B cell (primary cell): ENCODE measurements around the gene MAP3K14. TPM values are rescaled to one million over a fixed set of nuclear protein-coding genes. Genes with fewer than 3 reads are reported as not detected.

Source experiments
- ATAC-seq: fragments of 200-7000 bp; cut with Tn5 transposase; one replicate; pipeline ENCODE4 v1.10.0; 2021; ENCODE audit warnings: low read depth, mild to moderate bottlenecking, moderate number of reproducible peaks, moderate library complexity
- CTCF ChIA-PET: fragments of 350-600 bp; sonication (Branson Sonifier 250); formaldehyde crosslinking; loops from one replicate; lab custom pipeline; 2021; ENCODE audit warnings: antibody characterized with exemption, inconsistent platforms; lab: Charles Lee
- POLR2A ChIA-PET: fragments of 350-600 bp; sonication (Branson Sonifier 250); formaldehyde crosslinking; loops from one replicate; lab custom pipeline; 2021; ENCODE audit warnings: antibody characterized with exemption; lab: Charles Lee
- DNase-seq: peaks from one replicate; pipeline ENCODE4 v3.0.0; 2013
- H2AFZ ChIP-seq: 2 replicates; pipeline ENCODE4 v1.6.1; 2012; ENCODE audit warnings: mild to moderate bottlenecking, low read depth, low read length; ENCODE audit not compliant: insufficient read depth, poor library complexity, severe bottlenecking
- H3K27ac ChIP-seq, 2 donors: 1 replicate in 1 of 2; 2 replicates in 1 of 2; pipeline ENCODE4 v1.5.1; 2012 to 2013; ENCODE audit warnings: low read length in 2 of 2, mild to moderate bottlenecking in 2 of 2, moderate library complexity in 1 of 2
- H3K27me3 ChIP-seq, 4 experiments: fragments of 200-600 bp in 1 of 4; sonication (generic) in 1 of 4; replicated peaks in 1 of 4; 1 replicate in 2 of 4; 2 replicates in 2 of 4; pipeline versions ENCODE4 v1.6.1 to v1.7.0; 2013 to 2016; ENCODE audit warnings: low read length in 3 of 4, mild to moderate bottlenecking in 2 of 4, mixed read lengths in 1 of 4, moderate library complexity in 1 of 4; ENCODE audit not compliant: insufficient read depth in 4 of 4, control insufficient read depth in 3 of 4; ENCODE audit errors: control extremely low read depth in 1 of 4
- H3K36me3 ChIP-seq, 2 experiments: replicated peaks in 1 of 2; 1 replicate in 1 of 2; 2 replicates in 1 of 2; pipeline versions ENCODE4 v1.6.1 to v1.7.1; 2013; ENCODE audit warnings: low read length in 1 of 2; ENCODE audit not compliant: insufficient read depth in 2 of 2, control insufficient read depth in 1 of 2; ENCODE audit errors: control extremely low read depth in 1 of 2, extremely low read depth in 1 of 2
- H3K4me1 ChIP-seq, 2 donors: fragments of 200-600 bp in 1 of 2; sonication (generic) in 1 of 2; 1 replicate in 1 of 2; 2 replicates in 1 of 2; pipeline versions ENCODE4 v1.5.1 to v1.6.1; 2013 to 2017; ENCODE audit warnings: low read length in 2 of 2; ENCODE audit not compliant: control insufficient read depth in 2 of 2, insufficient read depth in 2 of 2
- H3K4me2 ChIP-seq: replicated peaks from 2 replicates; pipeline ENCODE3; 2012; ENCODE audit warnings: mild to moderate bottlenecking, low read depth, low read length; ENCODE audit not compliant: poor library complexity, severe bottlenecking
- H3K4me3 ChIP-seq, 5 experiments: fragments of 200-600 bp in 1 of 5; sonication (generic) in 1 of 5; 1 replicate in 3 of 5; 2 replicates in 2 of 5; pipeline versions ENCODE4 v1.5.1 to v1.7.0; 2011 to 2016; ENCODE audit warnings: low read length in 4 of 5, mild to moderate bottlenecking in 4 of 5, low read depth in 2 of 5, control low read depth in 1 of 5, moderate library complexity in 1 of 5; ENCODE audit not compliant: insufficient read depth in 1 of 5; ENCODE audit errors: control extremely low read depth in 1 of 5, extremely low read depth in 1 of 5
- H3K79me2 ChIP-seq: fragments of 200-600 bp; sonication (generic); one replicate; pipeline ENCODE4 v1.6.0; 2016; ENCODE audit warnings: low read length; ENCODE audit not compliant: control insufficient read depth, insufficient read depth
- H3K9ac ChIP-seq: fragments of 200-600 bp; sonication (generic); 2 replicates; pipeline ENCODE4 v1.6.1; 2017; ENCODE audit warnings: mild to moderate bottlenecking, low read length, moderate library complexity
- H3K9me3 ChIP-seq, 3 donors: one replicate each; pipeline versions ENCODE4 v1.6.1 to v1.7.1; 2013; ENCODE audit warnings: low read length in 2 of 3; ENCODE audit not compliant: control insufficient read depth in 2 of 3, insufficient read depth in 1 of 3; ENCODE audit errors: control extremely low read depth in 1 of 3
- H4K20me1 ChIP-seq: 2 replicates; pipeline ENCODE4 v1.6.0; 2012; ENCODE audit warnings: mild to moderate bottlenecking, low read length; ENCODE audit not compliant: insufficient read depth, control insufficient read depth, poor library complexity, severe bottlenecking
- H3K27ac Mint-ChIP-seq: one replicate; pipeline ENCODE4 v1.8.0; 2021; ENCODE audit warnings: mixed read lengths
- H3K27me3 Mint-ChIP-seq: one replicate; pipeline ENCODE4 v1.8.0; 2021; ENCODE audit warnings: mixed read lengths
- H3K4me1 Mint-ChIP-seq: one replicate; pipeline ENCODE4 v1.8.0; 2021; ENCODE audit warnings: mixed read lengths
- H3K4me3 Mint-ChIP-seq: one replicate; pipeline ENCODE4 v1.8.0; 2021; ENCODE audit warnings: mixed read lengths
- H3K9me3 Mint-ChIP-seq: one replicate; pipeline ENCODE4 v1.8.0; 2022; ENCODE audit warnings: mixed read lengths; ENCODE audit not compliant: insufficient read depth
- EZH2 ChIP-seq: IDR thresholded peaks from 2 replicates; pipeline ENCODE4 v1.6.1; 2012; ENCODE audit warnings: borderline replicate concordance, low read depth, mild to moderate bottlenecking, moderate library complexity, low read length; ENCODE audit not compliant: insufficient read depth, poor library complexity, severe bottlenecking
- WGBS: methylation state at CpG from one replicate; pipeline ENCODE4 v1.1.5; 2013; ENCODE audit warnings: missing lambda C conversion rate; ENCODE audit not compliant: insufficient coverage; 5-methylcytosine and 5-hydroxymethylcytosine counted together
- intact Hi-C: fragments of 100-400 bp; cut with micrococcal nuclease; formaldehyde crosslinking; loops from one replicate; pipeline ENCODE4 v1.10.0; 2022
- polyA plus RNA-seq: library from polyadenylated mRNA; depleted of rRNA; stranded (reverse); fragments of >200 nt; gene quantifications from 2 replicates; pipeline ENCODE4 v1.2.3, GENCODE V29; 2012
- total RNA-seq, 2 donors: library from RNA; stranded (reverse); fragments of 120-200 nt in 1 of 2; gene quantifications; 1 replicate in 1 of 2; 2 replicates in 1 of 2; pipeline versions ENCODE4 v1.2.3 to v1.2.4, GENCODE V29; 2013 to 2022
- TF ChIP-seq, protein P1 (sequence below): fragments of 200-600 bp; IDR thresholded peaks from one replicate; pipeline ENCODE4 v1.8.0; 2022; ENCODE audit warnings: antibody characterized with exemption, mild to moderate bottlenecking

The MAP3K14 gene
- total and polyA plus RNA-seq, 2 donors (not counting 1 experiment from before 2014, with no cell fraction given), result 66.1 to 84.1 TPM

- H3K27ac ChIP-seq, result peak overlapping the region in 1 of 2 donors; percentile 34
- DNase-seq, result no peak
- POLR2A ChIA-PET, result no interaction called here
- CTCF ChIA-PET, result interaction anchor here (1.0 to 5.4 kb wide), 9 partner anchors 11 to 91 kb away, joined by 3 to 44 read pairs (median 9); partner anchors contain the start of gene MAP3K14
- intact Hi-C loops, result no loop called here
- peaks cover 84 to 93% of the 10 kb centered on the region in 2 donors for H3K4me1 ChIP-seq
- peaks cover 85% of the 10 kb centered on the region for H4K20me1 ChIP-seq
- H3K36me3 ChIP-seq, result peaks cover 3 to 40% of the 10 kb centered on the region in 2 experiments
- Mint-ChIP-seq H3K4me3 (no peak overlapping the region), H3K9me3 (no peaks in the 10 kb centered on the region), H3K27ac (no peak overlapping the region), H3K4me1 (peaks cover 87% of the 10 kb centered on the region), H3K27me3 (no peaks in the 10 kb centered on the region)
- no peaks in the 10 kb centered on the region for H3K27me3 ChIP-seq
- no peak overlapping the region for H3K4me3 ChIP-seq
- peaks cover 95% of the 10 kb centered on the region for H3K79me2 ChIP-seq
- TF ChIP-seq, protein P1, sequence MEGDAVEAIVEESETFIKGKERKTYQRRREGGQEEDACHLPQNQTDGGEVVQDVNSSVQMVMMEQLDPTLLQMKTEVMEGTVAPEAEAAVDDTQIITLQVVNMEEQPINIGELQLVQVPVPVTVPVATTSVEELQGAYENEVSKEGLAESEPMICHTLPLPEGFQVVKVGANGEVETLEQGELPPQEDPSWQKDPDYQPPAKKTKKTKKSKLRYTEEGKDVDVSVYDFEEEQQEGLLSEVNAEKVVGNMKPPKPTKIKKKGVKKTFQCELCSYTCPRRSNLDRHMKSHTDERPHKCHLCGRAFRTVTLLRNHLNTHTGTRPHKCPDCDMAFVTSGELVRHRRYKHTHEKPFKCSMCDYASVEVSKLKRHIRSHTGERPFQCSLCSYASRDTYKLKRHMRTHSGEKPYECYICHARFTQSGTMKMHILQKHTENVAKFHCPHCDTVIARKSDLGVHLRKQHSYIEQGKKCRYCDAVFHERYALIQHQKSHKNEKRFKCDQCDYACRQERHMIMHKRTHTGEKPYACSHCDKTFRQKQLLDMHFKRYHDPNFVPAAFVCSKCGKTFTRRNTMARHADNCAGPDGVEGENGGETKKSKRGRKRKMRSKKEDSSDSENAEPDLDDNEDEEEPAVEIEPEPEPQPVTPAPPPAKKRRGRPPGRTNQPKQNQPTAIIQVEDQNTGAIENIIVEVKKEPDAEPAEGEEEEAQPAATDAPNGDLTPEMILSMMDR, result no peak
- TF ChIP-seq EZH2, result no peak
- ATAC-seq, result no peak
- 90% methylated on average over 2 of the region's 3 CpGs for WGBS
- H3K4me2 ChIP-seq, result no peak overlapping the region
- no peak overlapping the region for H2AFZ ChIP-seq
- peaks cover 0 to 6% (median 0%) of the 10 kb centered on the region in 3 donors for H3K9me3 ChIP-seq
- H3K9ac ChIP-seq, result no peak overlapping the region
Measured at GRCh38 chr17:45294506-45294905, 22.3 kb downstream of the MAP3K14 start.

DNA sequence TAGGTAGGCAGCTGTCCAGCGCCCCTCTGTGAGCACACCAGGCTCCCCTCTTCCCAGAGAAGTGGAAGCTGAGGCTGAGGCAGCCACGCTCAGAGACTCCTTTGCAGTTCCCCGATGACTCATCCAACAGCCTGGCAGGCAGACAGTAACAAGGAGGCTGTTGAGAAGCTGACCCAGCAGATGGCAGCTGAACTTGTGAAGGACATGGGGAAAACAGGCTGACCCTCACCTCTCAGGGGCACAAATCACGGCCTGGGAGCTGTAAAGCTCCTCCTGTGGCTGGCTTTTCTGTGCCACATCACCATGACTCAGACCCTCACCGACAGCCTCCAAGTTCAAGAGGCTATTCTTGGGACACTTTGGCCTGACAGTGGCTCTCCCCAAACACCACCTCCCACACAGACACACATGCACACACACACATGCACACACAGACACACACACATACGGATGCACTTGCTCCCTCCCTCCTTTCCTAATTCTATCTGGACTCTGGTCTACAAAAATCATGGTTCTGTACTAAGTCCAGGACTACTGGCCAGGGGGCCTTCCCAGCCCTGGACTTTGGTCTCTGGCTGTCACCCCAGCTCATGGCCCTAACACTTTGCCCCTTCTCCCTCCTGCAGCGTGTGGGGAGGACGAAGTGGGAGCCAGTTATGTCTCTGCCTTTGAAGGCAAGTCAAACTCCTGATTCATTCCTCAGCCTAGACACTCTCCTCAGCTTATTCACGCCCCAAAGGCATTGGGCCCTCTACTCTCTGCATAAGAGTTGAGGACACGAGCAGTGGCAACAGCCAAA, 23.2 kb downstream of the MAP3K14 start:
- ATAC-seq (no peak), DNase-seq (no peak)
- H3K4me2 ChIP-seq, result no peak overlapping the region
- intact Hi-C loops, result no loop called here
- H3K27me3 Mint-ChIP-seq, result no peaks in the 10 kb centered on the region
- H3K4me3 ChIP-seq, result no peak overlapping the region
- peaks cover 75 to 84% of the 10 kb centered on the region in 2 donors for H3K4me1 ChIP-seq
- no peak overlapping the region for H3K27ac ChIP-seq
- H2AFZ ChIP-seq, result no peak overlapping the region
- 63% methylated on average over 6 of the region's 10 CpGs for WGBS
- peaks cover 78% of the 10 kb centered on the region for H3K4me1 Mint-ChIP-seq
- peaks cover 85% of the 10 kb centered on the region for H4K20me1 ChIP-seq
- H3K36me3 ChIP-seq, result peaks cover 3 to 49% of the 10 kb centered on the region in 2 experiments
- H3K27ac Mint-ChIP-seq, result peak overlapping the region; percentile 86
- POLR2A ChIA-PET, result interaction anchor here (0.6 kb wide), 1 partner anchor 335 kb away, joined by 5 read pairs; no protein-coding TSS in a partner anchor
- H3K4me3 Mint-ChIP-seq, result peak overlapping the region; percentile 56
- H3K9me3 Mint-ChIP-seq, result no peaks in the 10 kb centered on the region
- CTCF ChIA-PET, result interaction anchor here (0.9 to 5.4 kb wide), 14 partner anchors 8 to 158 kb away, joined by 3 to 44 read pairs (median 4); partner anchors contain the start of genes ACBD4 and MAP3K14
- no peak overlapping the region for H3K9ac ChIP-seq
- H3K27me3 ChIP-seq, result no peaks in the 10 kb centered on the region
- TF ChIP-seq EZH2, result no peak
- TF ChIP-seq, protein P1, result no peak
- H3K9me3 ChIP-seq, result peaks cover 0 to 6% (median 0%) of the 10 kb centered on the region in 3 donors
- peaks cover 95% of the 10 kb centered on the region for H3K79me2 ChIP-seq
